Neural progenitor cell (in vitro differentiated cells): ENCODE results near the gene PLA2R1.

Experiments used
- CTCF ChIP-seq: fragments of 200-600 bp; sonication (generic); IDR thresholded peaks from 2 replicates; pipeline ENCODE4 v1.5.1; 2017; ENCODE audit warnings: antibody characterized with exemption, mild to moderate bottlenecking
- EZH2 ChIP-seq: fragments of 200-600 bp; sonication (generic); IDR thresholded peaks from 2 replicates; pipeline ENCODE4 v1.6.1; 2017; ENCODE audit warnings: antibody characterized with exemption, mild to moderate bottlenecking, moderate library complexity

GRCh38 chr2:159904959-159905305 lies 157.5 kb downstream of the PLA2R1 start:
- TF ChIP-seq EZH2 (no peak), CTCF (no peak)
